Stimulated activated CD8-positive, alpha-beta memory T cell treated with anti-CD3 and anti-CD28 coated beads, Interleukin-15, amount 100 ng/mL, for 48 hours (primary cell): ENCODE data around the gene HSP90AB1.

Experiments used
- DNase-seq, 2 donors: peaks; one replicate each; pipeline ENCODE4 v3.0.0-alpha.2; 2020; ENCODE audit warnings: low read depth in 2 of 2

The HSP90AB1 gene

DNA sequence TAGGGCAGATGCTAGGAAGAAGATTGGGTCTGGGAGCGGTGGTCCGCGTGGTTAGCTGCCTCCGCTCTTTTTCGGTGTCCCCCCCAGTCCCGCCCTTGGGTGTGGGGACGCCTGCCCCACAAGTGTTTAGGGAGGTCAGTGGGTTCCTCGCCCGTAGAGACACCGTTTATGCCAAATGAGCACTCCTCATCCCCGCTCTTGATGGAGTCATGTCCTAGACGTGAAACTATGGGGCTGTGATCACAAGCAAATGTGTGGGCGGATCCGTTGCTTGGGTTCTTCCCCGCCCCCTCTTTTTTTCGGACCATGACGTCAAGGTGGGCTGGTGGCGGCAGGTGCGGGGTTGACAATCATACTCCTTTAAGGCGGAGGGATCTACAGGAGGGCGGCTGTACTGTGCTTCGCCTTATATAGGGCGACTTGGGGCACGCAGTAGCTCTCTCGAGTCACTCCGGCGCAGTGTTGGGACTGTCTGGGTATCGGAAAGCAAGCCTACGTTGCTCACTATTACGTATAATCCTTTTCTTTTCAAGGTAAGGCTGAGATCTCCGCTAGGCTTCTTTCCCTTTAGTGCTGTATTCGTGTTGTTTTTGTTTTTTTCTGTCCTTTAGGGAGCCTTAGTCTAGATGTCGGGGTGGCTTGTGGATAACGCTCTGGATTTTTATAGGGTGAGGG is at the start of gene HSP90AB1:
Gene HSP90AB1, plus strand, starts transcription at position 439 of the 675 bp plus-strand sequence. CDS start 1,529 bp downstream, outside the sequence.
- DNase-seq = peak; percentile 93 to 95

DNA sequence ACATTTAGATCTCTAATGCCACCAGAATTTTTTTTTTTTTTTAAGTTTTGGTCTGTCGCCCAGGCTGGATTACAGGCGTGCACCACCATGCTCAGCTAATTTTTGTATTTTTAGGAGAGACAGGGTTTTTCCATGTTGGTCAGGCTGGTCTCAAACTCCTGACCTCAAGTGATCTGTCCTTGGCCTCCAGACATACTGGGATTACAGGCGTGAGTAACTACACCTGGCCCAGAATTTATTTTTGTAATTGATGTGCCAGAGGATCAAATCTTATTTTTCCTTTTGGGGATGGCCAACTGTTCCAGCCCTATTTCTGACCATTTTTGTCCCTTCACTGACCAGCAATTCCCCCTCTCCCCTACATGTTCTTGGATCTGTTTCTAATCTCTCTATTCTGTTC is 48.2 kb upstream of the HSP90AB1 start:
- DNase-seq = no peak

DNA sequence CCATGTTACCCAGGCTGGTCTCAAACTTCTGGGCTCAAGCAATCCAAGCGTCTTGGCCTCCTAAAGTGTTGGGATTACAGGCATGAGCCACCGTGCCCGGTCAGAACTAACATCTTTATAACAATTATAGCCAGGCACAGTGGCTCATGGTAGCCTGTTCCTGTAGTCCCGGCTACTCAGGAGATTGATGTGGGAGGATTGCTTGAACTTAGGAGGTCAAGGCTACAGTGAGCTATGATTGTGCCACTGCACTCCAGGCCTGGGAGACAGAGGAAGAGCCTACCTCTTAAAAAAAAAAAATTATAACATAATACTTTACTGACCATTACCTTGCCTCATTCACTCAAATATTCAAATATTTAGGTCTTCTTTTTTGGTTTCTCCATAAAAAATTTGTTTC is 47.0 kb upstream of the HSP90AB1 start:
- DNase-seq = no peak

DNA sequence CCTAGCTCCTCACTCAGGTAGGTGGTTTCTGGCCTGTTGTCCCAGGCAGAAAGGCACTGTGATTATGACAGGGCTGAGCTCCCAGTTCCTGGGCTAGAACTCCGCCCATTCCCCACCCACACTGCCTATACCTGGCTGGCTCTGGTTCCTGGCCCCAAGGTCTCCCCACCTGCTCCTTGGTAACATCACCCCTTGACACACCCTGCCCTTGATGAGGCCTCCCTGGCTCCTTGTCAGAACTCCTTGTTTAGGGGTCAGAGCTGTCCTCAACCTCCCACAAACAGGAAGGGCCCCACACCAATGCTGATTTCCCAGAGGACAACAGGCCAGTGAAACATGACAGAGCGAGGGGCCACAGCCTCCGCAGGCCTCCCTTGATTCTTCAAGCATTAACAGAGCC is 45.7 kb upstream of the HSP90AB1 start:
- DNase-seq = no peak

DNA sequence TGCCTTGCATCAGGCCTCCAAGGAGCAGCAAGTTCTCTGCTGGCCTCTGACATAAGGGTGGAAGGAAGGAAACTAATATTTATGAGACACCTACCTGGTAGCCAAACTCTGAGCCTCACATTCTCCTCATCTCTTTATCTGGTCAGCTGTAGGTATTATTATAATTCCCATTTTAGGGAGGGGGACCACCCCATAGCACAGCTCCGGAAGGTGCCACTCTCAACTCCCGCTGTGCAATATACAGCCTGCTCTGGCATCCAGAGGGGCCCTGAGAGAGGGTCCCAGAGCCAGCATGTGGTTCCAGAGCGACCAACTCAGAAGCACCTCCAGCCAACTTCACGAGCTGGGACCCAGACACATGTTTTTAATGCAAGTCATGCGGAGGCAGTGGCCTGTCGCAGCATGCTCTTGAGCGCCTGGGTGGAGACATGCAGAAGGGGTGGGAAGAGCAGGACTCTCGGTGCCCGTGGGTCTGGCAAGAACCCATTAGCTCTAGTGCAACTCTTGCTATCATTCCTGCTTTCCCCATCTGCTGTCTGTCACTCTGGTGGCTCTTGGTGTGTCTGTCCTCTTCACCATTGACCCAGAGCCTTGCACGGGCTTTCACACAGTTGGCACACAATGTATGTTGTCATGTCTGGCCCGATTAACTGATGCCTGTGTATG is 45.1 kb upstream of the HSP90AB1 start:
- no peak for DNase-seq

DNA sequence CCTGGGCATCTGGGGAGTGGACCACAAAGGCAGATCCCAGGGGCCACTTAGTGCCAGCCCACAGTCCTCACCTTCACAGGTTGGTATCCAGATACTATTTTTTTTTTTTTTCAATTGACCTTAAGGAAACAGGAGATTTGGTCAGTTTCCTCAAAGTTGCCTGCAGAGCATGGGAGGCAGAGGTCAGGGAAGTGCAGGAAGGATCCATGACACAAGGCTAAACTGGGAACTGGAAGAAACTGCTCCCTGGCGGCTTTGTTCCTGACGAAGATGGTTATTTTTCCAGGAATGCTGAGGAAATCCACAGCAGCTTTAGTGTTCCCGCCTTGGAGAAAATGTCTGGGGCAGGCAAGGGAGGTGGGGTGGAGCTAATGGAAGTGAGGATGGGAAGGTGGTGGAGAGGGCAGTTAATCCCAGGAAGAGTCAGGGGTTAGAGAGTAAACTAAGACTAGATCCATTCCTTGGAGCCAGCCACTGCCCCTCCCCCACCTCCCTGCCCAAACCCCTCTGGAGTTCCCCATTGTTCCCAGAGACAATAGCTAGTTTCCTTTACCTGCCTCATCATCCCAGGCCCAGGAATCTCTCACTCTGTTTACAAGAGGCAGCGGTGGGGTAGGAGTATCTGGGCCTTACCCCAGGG is 44.4 kb upstream of the HSP90AB1 start:
- DNase-seq = no peak

DNA sequence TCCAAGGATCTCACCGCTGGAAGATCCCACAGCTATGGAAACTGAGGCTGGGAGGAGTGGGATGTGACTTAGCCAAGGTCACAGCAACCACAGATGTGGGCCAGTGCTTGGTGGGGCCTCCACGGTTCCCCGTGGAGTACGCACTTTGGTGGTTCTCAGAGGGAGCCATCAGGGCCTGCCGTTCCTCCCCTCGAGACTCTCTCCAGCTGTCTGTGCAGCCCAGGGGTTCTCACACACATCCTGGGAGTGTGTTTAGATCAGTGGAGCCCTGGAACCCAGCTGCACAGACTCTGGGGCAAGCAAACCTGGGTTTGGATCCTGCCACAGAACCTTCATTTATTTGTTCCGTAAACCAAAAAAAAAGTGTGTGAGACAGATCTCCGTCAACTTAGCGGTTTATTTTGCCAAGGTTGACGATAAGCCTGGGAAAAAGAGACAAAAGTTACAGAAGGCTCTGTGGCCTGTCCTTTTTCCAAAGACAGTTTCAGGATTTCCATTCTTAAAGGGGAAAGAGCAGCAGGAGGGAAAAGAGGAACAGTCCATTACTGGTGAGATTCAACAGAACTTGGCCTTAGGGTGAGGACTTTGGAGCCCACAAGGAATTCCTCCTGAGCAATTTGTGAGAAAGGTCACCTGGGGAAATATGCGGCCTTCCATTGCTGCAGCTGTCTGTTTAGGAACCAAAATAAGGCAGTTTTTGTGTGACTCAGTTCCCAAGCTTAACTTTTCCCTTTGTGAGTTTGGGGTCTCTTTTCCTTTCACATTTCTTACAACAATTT is 43.7 kb upstream of the HSP90AB1 start:
- no peak for DNase-seq

DNA sequence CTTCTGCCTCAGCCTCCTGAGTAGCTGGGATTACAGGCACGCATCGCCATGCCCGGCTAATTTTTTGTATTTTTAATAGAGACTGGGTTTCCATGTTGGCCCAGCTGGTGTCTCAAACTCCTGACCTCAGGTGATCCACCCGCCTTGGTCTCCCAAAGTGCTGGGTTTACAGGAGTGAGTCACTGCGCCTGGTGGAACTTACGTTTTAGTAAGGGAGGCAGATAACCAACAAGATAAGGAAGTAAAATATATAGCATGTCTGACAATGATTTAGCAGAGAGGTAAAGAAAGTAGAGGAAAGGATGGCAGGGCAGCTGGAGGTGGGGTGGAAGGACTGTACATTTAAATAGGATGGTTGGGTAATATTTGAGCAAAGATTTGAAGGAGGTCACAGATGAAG is 42.9 kb upstream of the HSP90AB1 start:
- DNase-seq = no peak

DNA sequence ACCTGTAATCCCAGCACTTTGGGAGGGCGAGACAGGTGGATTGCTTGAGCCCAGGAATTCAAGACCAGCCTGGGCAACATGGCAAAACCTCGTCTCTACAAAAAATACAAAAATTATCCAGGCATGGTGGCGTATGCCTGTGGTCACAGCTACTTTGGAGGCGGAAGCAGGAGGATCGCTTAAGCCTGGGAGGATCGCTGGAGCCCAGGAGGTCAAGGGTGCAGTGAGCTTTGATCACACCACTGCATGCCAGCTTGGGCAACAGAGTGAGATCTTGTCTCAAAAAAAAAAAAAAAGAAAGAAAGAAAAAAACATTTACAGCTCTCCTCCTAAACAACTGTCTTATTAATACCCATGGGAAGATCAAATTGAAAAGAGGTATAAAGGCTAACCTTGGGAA is 38.9 kb upstream of the HSP90AB1 start:
- DNase-seq = no peak

DNA sequence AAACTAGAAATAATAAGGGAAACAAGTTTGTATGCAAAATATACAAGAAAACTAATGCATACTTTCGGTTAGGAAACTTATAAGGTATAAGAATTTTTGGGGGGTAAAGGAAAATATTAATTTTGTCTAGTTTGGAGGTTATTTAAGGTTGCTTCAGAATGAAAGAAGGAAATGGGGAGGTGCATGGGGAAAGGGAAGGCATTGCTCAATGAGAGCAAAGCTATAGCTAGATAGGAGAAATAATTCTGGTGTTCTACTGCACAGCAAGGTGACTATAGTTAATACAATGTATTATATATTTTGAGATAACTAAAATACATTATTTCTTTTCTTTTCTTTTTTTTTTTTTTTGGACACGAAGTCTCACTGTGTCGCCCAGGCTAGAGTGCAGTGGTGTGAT is 35.6 kb upstream of the HSP90AB1 start:
- DNase-seq = no peak

DNA sequence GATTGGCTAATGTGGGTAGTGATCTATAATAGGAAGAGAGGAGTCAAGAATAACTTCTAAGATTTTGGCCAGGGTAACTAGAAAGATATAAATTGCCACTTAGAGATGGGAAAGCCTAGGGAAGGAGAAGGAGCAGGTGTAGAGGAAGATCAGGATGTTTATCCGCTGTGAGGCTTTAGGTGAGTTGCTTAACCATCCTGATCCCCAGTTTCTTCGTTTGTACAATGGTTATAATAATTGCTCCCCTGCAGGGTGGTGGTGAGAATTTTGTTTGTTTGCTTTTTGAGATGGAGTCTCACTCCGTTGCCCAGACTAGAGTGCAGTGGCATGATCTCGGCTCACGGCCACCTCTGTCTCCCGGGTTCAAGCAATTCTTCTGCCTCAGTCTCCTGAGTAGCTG is 32.6 kb upstream of the HSP90AB1 start:
- no peak for DNase-seq

DNA sequence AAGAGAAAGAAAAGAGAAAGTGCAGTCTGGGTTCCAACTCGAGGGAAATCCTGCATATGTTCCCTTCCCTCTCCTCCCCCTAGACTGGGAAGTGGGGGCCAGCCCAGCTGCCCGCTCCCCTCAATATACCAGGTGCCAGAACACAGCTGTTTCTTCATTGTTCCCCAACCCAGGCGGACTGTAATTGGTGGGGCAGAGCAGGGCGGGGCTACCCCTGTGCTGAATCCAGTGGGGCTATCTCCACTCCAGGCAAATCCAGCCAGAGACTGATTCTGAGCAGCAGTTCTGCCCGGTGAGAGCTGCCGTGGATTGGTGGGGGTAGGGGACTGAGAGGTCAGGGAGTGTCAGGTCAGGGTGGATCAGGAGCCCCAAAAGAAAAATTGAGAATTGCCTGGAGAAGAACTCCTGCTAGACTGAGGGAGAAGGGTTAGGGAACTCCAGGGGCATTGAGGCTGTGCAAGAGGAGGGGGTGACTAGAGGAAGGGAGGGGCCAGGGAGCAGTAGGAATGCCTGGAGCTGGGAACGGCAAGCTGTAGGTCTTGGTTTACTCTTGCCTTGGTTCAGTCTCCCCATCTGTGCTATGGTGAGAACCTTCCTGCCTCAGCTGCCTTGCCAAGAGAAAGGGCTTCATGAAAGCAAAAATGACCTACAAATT is 30.1 kb upstream of the HSP90AB1 start, which contains the start of gene MYMX:
Gene MYMX, plus strand, starts transcription at position 250 of the 655 bp plus-strand sequence. CDS start 546 bp downstream, outside the sequence.
- no peak for DNase-seq

DNA sequence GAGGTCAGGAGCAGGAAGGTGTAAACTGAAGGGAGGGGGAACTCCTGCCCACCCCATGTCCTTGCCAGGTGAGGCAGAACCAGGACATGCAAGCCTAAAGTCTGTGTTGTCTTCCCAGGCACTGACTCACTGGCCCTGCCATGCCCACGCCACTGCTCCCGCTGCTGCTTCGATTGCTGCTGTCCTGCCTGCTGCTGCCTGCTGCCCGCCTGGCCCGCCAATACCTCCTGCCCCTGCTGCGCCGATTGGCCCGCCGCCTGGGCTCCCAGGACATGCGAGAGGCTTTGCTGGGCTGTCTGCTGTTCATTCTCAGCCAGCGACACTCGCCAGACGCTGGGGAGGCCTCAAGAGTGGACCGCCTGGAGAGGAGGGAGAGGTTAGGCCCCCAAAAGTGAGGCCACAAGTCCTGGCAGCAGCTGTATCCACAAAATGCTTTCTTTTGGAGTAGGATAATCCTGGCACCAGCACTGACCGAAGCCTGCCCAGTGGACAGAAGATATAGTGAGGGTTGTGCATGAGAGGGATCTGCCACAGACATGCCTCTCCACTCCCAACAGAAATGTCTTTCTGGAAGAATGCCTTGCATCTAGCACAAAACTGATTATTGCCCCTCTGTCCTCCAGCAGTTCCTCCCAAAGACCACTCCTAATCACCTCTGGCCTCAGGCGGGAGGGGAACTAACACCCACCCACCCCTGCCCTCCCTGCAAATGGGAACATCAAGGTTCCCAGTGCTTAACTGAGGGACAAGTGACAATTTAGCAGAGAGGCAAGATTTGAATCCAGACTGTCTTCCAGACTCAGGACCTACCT is 29.4 kb upstream of the HSP90AB1 start:
- no peak for DNase-seq

DNA sequence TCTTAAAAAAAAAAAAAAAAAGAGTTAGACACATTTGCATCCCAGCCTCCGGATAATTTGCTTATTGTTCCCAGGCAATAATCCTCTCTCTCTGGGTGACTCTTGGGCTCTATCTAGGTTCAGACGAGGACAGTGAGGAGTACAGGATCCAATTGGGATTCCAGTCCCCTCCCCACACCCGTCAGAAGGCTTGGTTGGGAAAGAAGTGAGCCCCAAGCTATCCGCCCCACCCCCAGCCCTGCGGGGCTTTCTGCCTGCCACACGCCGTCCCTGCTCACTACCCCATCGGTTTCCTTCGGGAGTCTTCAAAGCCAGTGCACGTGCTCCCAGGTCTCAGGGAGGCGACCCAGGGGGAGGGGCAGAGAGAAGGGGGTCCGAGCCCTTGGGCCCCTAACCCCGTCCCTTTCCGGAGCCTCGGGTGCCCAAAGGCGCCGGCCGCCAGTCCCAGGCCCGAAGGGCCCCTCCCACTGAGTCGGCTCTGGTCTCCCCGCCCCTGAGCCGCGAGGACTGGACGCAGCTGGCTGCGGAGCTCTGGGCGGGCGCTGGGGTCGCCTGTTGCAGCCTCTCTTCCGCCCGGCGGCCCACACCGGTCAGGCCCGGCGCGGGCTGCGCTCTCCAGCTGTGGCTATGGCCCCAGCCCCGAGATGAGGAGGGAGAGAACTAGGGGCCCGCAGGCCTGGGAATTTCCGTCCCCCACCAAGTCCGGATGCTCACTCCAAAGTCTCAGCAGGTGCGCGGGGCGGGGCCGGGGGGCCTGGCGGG is 27.7 kb upstream of the HSP90AB1 start:
- DNase-seq = no peak

DNA sequence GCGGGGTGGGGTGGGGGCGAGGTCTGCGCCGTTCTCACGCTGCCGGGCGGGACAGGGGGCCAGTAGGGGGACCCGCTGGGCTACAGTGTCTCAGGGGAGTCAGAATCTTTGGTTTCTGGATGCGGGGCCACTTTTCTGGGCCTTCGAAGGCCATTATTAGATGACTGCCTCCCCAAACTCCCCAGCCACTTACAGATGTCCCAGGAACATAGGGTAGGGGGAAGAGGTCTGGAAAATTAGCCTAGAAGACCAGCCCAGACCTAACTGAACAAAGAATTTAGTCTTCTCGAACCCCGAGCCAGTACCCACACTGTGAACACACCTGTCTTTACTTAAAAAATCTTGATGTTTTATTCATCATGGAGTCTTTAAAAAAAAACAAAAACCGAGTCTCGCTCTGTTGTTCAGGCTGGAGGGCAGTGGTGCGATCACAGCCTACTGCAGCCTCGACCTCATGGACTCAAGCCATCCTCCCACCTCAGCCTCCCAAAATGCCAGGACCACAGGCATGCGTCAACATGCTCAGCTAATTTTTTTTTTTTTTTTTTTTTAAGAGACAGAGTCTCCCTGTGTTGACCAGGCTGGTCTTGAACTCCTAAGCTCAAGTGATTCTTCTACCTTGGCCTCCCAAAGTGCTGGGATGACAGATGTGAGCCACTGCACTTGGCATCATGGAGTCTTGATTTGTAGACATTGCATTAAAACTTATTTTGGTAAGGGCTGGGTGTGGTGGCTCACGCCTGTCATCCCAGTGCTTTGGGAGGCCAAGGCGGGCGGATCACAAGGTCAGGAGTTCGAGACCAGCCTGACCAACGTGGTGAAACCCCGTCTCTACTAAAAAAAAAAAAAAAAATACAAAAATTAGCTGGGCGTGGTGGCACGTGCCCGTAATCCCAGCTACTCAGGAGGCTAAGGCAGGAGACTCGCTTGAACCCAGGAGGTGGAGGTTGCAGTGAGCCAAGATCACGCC is 26.8 kb upstream of the HSP90AB1 start:
- no peak for DNase-seq

DNA sequence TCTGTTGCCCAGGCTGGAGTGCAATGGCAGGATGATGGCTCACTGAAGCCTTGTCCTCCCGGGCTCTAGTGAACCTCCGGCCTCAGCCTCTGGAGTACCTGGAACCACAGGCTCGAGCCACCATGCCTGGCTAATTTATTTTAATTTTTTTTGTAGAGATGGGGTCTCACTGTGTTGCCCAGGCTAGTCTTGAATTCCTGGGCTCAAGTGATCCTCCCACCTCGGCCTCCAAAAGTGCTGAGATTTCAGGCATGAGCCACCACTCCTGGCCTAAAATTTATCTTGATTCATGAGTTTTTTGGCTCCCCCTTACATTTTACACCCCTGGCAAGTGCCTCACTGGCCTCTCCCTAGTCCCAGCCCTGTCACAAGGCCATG is 26.0 kb upstream of the HSP90AB1 start:
- DNase-seq = no peak

DNA sequence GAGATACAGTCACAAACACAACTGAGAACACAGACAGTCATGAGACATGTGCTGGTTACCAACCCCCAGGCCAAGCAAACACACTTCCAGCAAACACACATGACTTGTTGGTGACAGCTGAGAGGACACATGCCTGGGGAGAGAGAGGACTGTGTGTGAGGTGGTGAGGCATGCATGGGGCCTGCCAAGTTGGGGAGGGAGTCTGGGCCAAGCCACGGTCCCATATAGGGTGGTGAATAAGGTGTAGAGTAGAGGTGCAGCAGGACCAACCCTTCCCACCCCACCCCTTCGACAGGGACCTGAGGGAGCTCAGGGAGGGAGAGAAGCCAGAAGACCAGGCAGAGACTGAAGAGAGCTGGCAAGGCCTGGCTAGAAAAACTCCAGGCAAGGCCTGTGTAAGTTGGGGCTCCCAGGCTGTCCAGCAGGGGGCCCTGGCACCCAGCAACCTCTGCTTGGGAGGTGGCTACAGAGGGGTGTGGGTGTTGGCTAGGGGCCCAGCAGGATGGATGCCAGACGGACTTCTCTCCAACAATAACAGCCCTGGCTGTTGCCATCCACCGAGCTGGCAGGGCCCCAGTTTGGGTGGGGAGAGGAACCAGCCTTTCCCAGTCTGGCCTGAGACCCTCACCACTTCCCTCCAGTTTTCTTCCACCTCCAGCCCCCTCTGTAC is 25.5 kb upstream of the HSP90AB1 start:
- peak; percentile 64 to 68 for DNase-seq

DNA sequence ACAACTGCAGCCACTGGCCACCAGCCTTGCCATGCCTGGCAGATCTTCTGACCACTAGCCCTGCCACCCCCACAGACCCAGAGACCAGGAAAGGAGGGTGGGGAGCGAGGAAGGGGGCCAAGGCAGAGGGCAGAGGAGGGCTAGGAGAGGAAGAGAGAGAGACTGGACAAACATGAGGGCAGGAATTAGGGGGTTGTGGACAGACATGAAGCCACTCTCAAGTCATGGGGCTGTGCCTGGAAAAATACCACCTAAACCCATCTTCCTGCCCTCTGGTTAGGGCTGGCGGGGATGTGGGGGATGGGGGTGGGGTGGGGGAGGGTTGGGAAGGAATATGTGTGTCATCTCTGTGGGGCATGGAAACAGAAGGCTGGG is 25.0 kb upstream of the HSP90AB1 start:
- no peak for DNase-seq
